Embryonic facial prominence (tissue), 1 donor: ENCODE data around the gene ZNF385B.
A peak's percentile ranks its signal among the peaks of the same experiment; 100 is the strongest.
"Not testable (repeated sequence)": the region's sequence is repeated elsewhere in the genome, so short reads cannot be mapped to it uniquely, and the experiment has no call there.

ENCODE experiments used
- DNase-seq: peaks from one replicate; pipeline ENCODE4 v3.0.0-alpha.2; 2016; ENCODE audit errors: extremely low spot score

The ZNF385B gene

GRCh38 chr2:179802051-179802882 lies 59.1 kb downstream of the ZNF385B start:
- DNase-seq, result no peak

GRCh38 chr2:179800776-179801175 lies 60.6 kb downstream of the ZNF385B start:
- DNase-seq, result no peak

GRCh38 chr2:179796213-179797007 lies 65.0 kb downstream of the ZNF385B start:
- no peak for DNase-seq

GRCh38 chr2:179793902-179794301 lies 67.5 kb downstream of the ZNF385B start:
- DNase-seq, result no peak

GRCh38 chr2:179793238-179793637 lies 68.2 kb downstream of the ZNF385B start:
- DNase-seq, result no peak

GRCh38 chr2:179790235-179791217 lies 70.9 kb downstream of the ZNF385B start:
- DNase-seq, result no peak

- no peak for DNase-seq
These were observed 73.3 kb downstream of the ZNF385B start for GRCh38 chr2:179788104-179788503.

GRCh38 chr2:179787601-179788000 lies 73.8 kb downstream of the ZNF385B start:
- no peak for DNase-seq

- DNase-seq, result no peak
These were observed 75.5 kb downstream of the ZNF385B start for GRCh38 chr2:179785902-179786301.

GRCh38 chr2:179782346-179782745 lies 79.1 kb downstream of the ZNF385B start:
- not testable (repeated sequence) for DNase-seq

GRCh38 chr2:179773986-179774385 lies 87.4 kb downstream of the ZNF385B start:
- DNase-seq, result no peak

- DNase-seq, result no peak
These were observed 89.1 kb downstream of the ZNF385B start for GRCh38 chr2:179772346-179772745.

GRCh38 chr2:179771791-179772190 lies 89.6 kb downstream of the ZNF385B start:
- DNase-seq, result no peak

GRCh38 chr2:179770029-179770428 lies 91.4 kb downstream of the ZNF385B start:
- DNase-seq, result no peak

- DNase-seq, result no peak
These were observed 92.1 kb downstream of the ZNF385B start for GRCh38 chr2:179769323-179769722.

- no peak for DNase-seq
These were observed 92.6 kb downstream of the ZNF385B start for GRCh38 chr2:179768765-179769164.

GRCh38 chr2:179765666-179766065 lies 95.7 kb downstream of the ZNF385B start:
- DNase-seq, result no peak

- DNase-seq, result no peak
These were observed 96.7 kb downstream of the ZNF385B start for GRCh38 chr2:179764710-179765109.

GRCh38 chr2:179758636-179759035 lies 102.8 kb downstream of the ZNF385B start:
- DNase-seq, result no peak

- peak; percentile 27 for DNase-seq
These were observed 110.1 kb downstream of the ZNF385B start for GRCh38 chr2:179751163-179751809.

GRCh38 chr2:179749210-179749609 lies 112.2 kb downstream of the ZNF385B start:
- DNase-seq, result no peak
